ENCODE measurements around the gene SAMD8.

GRCh38 chr10:75166623-75166972 is 55.1 kb downstream of the SAMD8 start:
- no peak for TF ChIP-seq GATA2 (IDR thresholded peaks at IDR 0.05; ENCODE audit: low read depth, low read length)
- no peak for TF ChIP-seq GATA3 (IDR thresholded peaks at IDR 0.05; ENCODE audit: low read depth, low read length)
